Measurements from ENCODE around the gene LSM7.
A peak's percentile ranks its signal among the peaks of the same experiment; 100 is the strongest.

The LSM7 gene

GRCh38 chr19:2331601-2332246 lies 3.3 kb upstream of the LSM7 start:
- Histone ChIP-seq H3K4me3 (ENCODE audit: severe bottlenecking) (no peak overlapping the region), H3K36me3 (ENCODE audit: low read depth) (peaks cover 5% of the 10 kb centered on the region), H3K27me3 (ENCODE audit: insufficient read depth, poor library complexity, severe bottlenecking) (no peaks in the 10 kb centered on the region), H3K27ac (ENCODE audit: poor library complexity, severe bottlenecking) (no peak overlapping the region), H3K4me1 (ENCODE audit: insufficient read depth, poor library complexity, severe bottlenecking) (no peaks in the 10 kb centered on the region), H3K9me3 (ENCODE audit: severe bottlenecking) (no peaks in the 10 kb centered on the region)
- no peak for DNase-seq (ENCODE audit: low spot score)
- ATAC-seq (ENCODE audit: low read depth) = no peak
- no peak for TF ChIP-seq CTCF (IDR thresholded peaks at IDR 0.05; ENCODE audit: poor library complexity, severe bottlenecking)

GRCh38 chr19:2330632-2331284 lies 2.4 kb upstream of the LSM7 start:
- Histone ChIP-seq H3K4me1 (ENCODE audit: insufficient read depth, poor library complexity, severe bottlenecking) (no peaks in the 10 kb centered on the region), H3K27ac (ENCODE audit: poor library complexity, severe bottlenecking) (no peak overlapping the region), H3K9me3 (ENCODE audit: severe bottlenecking) (no peaks in the 10 kb centered on the region), H3K27me3 (ENCODE audit: insufficient read depth, poor library complexity, severe bottlenecking) (no peaks in the 10 kb centered on the region), H3K4me3 (ENCODE audit: severe bottlenecking) (no peak overlapping the region), H3K36me3 (ENCODE audit: low read depth) (peaks cover 11% of the 10 kb centered on the region)
- DNase-seq (ENCODE audit: low spot score) (no peak), ATAC-seq (ENCODE audit: low read depth) (no peak)
- TF ChIP-seq CTCF (IDR thresholded peaks at IDR 0.05; ENCODE audit: poor library complexity, severe bottlenecking) = no peak

- peaks cover 13% of the 10 kb centered on the region for H3K36me3 ChIP-seq (ENCODE audit: low read depth)
- H3K27me3 ChIP-seq (ENCODE audit: insufficient read depth, poor library complexity, severe bottlenecking) = no peaks in the 10 kb centered on the region
- H3K9me3 ChIP-seq (ENCODE audit: severe bottlenecking) = no peaks in the 10 kb centered on the region
- H3K4me1 ChIP-seq (ENCODE audit: insufficient read depth, poor library complexity, severe bottlenecking) = no peaks in the 10 kb centered on the region
- H3K4me3 ChIP-seq (ENCODE audit: severe bottlenecking) = no peak overlapping the region
- ATAC-seq (ENCODE audit: low read depth) = no peak
- no peak overlapping the region for H3K27ac ChIP-seq (ENCODE audit: poor library complexity, severe bottlenecking)
- no peak for DNase-seq (ENCODE audit: low spot score)
- no peak for TF ChIP-seq CTCF (IDR thresholded peaks at IDR 0.05; ENCODE audit: poor library complexity, severe bottlenecking)
Observed at GRCh38 chr19:2330255-2330631, 1.9 kb upstream of the LSM7 start.

GRCh38 chr19:2329501-2329916 lies 1.1 kb upstream of the LSM7 start:
- Histone ChIP-seq H3K27me3 (ENCODE audit: insufficient read depth, poor library complexity, severe bottlenecking) (no peaks in the 10 kb centered on the region), H3K36me3 (ENCODE audit: low read depth) (peaks cover 13% of the 10 kb centered on the region), H3K4me1 (ENCODE audit: insufficient read depth, poor library complexity, severe bottlenecking) (no peaks in the 10 kb centered on the region), H3K4me3 (ENCODE audit: severe bottlenecking) (peak overlapping the region; percentile 60), H3K9me3 (ENCODE audit: severe bottlenecking) (no peaks in the 10 kb centered on the region), H3K27ac (ENCODE audit: poor library complexity, severe bottlenecking) (no peak overlapping the region)
- DNase-seq (ENCODE audit: low spot score) = no peak
- no peak for TF ChIP-seq CTCF (IDR thresholded peaks at IDR 0.05; ENCODE audit: poor library complexity, severe bottlenecking)
- no peak; the same call in 2 of the 3 replicates for ATAC-seq (ENCODE audit: low read depth)

GRCh38 chr19:2329149-2329478 lies 728 bp upstream of the LSM7 start:
- DNase-seq (ENCODE audit: low spot score) = no peak
- Histone ChIP-seq H3K27me3 (ENCODE audit: insufficient read depth, poor library complexity, severe bottlenecking) (no peaks in the 10 kb centered on the region), H3K36me3 (ENCODE audit: low read depth) (peaks cover 13% of the 10 kb centered on the region), H3K9me3 (ENCODE audit: severe bottlenecking) (no peaks in the 10 kb centered on the region), H3K27ac (ENCODE audit: poor library complexity, severe bottlenecking) (peak overlapping the region; percentile 64), H3K4me3 (ENCODE audit: severe bottlenecking) (peak overlapping the region; percentile 60), H3K4me1 (ENCODE audit: insufficient read depth, poor library complexity, severe bottlenecking) (no peaks in the 10 kb centered on the region)
- no peak for TF ChIP-seq CTCF (IDR thresholded peaks at IDR 0.05; ENCODE audit: poor library complexity, severe bottlenecking)
- peak; percentile 23; the same call in 1 of the 3 replicates for ATAC-seq (ENCODE audit: low read depth)
